Astrocyte (in vitro differentiated cells and primary cell): ENCODE results near the gene CACNA1C. TPM values are rescaled to one million over a fixed set of nuclear protein-coding genes. Genes with fewer than 3 reads are reported as not detected.

Experiments used
- DNase-seq: peaks from one replicate; pipeline ENCODE4 v3.0.0-alpha.2; 2010; ENCODE audit warnings: low read depth
- FAIRE-seq: peaks from 2 replicates; lab custom pipeline; 2011; peaks lifted over from hg19 to GRCh38; lab: Jason Lieb, UNC
- H2AFZ ChIP-seq: 2 replicates; pipeline ENCODE4 v1.6.0; 2012; ENCODE audit warnings: low read depth, low read length, inconsistent platforms
- H3K27ac ChIP-seq: 2 replicates; pipeline ENCODE4 v1.5.1; 2011; ENCODE audit warnings: low read depth, low read length, inconsistent platforms
- H3K27me3 ChIP-seq: 2 replicates; pipeline ENCODE4 v1.6.0; 2011; ENCODE audit warnings: low read length, inconsistent platforms; ENCODE audit not compliant: insufficient read depth
- H3K36me3 ChIP-seq: 2 replicates; pipeline ENCODE4 v1.5.1; 2011; ENCODE audit warnings: low read length, inconsistent platforms; ENCODE audit not compliant: insufficient read depth
- H3K4me1 ChIP-seq: 2 replicates; pipeline ENCODE4 v1.5.1; 2011; ENCODE audit warnings: low read length, inconsistent platforms; ENCODE audit not compliant: insufficient read depth
- H3K4me2 ChIP-seq: 2 replicates; pipeline ENCODE4 v1.6.0; 2012; ENCODE audit warnings: low read length, inconsistent platforms
- H3K4me3 ChIP-seq: 2 replicates; pipeline ENCODE4 v1.5.1; 2011; ENCODE audit warnings: low read depth, mild to moderate bottlenecking, low read length, inconsistent platforms; ENCODE audit not compliant: insufficient read depth
- H3K79me2 ChIP-seq: 2 replicates; pipeline ENCODE4 v1.6.0; 2012; ENCODE audit warnings: mild to moderate bottlenecking, low read length, inconsistent platforms; ENCODE audit not compliant: insufficient read depth
- H3K9ac ChIP-seq: 2 replicates; pipeline ENCODE4 v1.6.0; 2012; ENCODE audit warnings: mild to moderate bottlenecking, low read length, inconsistent platforms
- H3K9me3 ChIP-seq: 2 replicates; pipeline ENCODE4 v1.5.1; 2012; ENCODE audit warnings: low read depth, mild to moderate bottlenecking, low read length, inconsistent platforms; ENCODE audit not compliant: insufficient read depth
- H4K20me1 ChIP-seq: 2 replicates; pipeline ENCODE4 v1.6.0; 2012; ENCODE audit warnings: low read length, inconsistent platforms; ENCODE audit not compliant: insufficient read depth
- H3K27ac Mint-ChIP-seq: one replicate; pipeline ENCODE4 v1.8.0; 2021; ENCODE audit warnings: mild to moderate bottlenecking, mixed read lengths; ENCODE audit not compliant: unreplicated experiment
- H3K27me3 Mint-ChIP-seq: one replicate; pipeline ENCODE4 v1.8.0; 2021; ENCODE audit warnings: low read depth, mixed read lengths; ENCODE audit not compliant: unreplicated experiment
- H3K36me3 Mint-ChIP-seq: one replicate; pipeline ENCODE4 v1.8.0; 2021; ENCODE audit warnings: low read depth, mixed read lengths; ENCODE audit not compliant: unreplicated experiment
- H3K4me1 Mint-ChIP-seq: one replicate; pipeline ENCODE4 v1.8.0; 2021; ENCODE audit warnings: low read depth, mixed read lengths; ENCODE audit not compliant: unreplicated experiment
- H3K4me3 Mint-ChIP-seq: one replicate; pipeline ENCODE4 v1.8.0; 2021; ENCODE audit warnings: mild to moderate bottlenecking, moderate library complexity, mixed read lengths; ENCODE audit not compliant: unreplicated experiment
- H3K9me3 Mint-ChIP-seq: one replicate; pipeline ENCODE4 v1.8.0; 2021; ENCODE audit warnings: mild to moderate bottlenecking, mixed read lengths; ENCODE audit not compliant: unreplicated experiment
- EZH2 ChIP-seq: IDR thresholded peaks from 2 replicates; pipeline ENCODE4 v1.6.1; 2012; ENCODE audit warnings: mild to moderate bottlenecking, low read length, inconsistent platforms; ENCODE audit not compliant: insufficient read depth
- total RNA-seq: library from RNA; stranded (reverse); gene quantifications from 2 replicates; pipeline ENCODE4 v1.2.1, GENCODE V29; 2021
- TF ChIP-seq, protein P1 (sequence below): IDR thresholded peaks from 2 replicates; pipeline ENCODE4 v1.5.1; 2011; ENCODE audit warnings: low read depth, mild to moderate bottlenecking, inconsistent platforms, low read length, moderate library complexity; ENCODE audit not compliant: insufficient read depth

The CACNA1C gene
- total RNA-seq, 1 donor from 2014 or later, result 2.1 TPM

DNA sequence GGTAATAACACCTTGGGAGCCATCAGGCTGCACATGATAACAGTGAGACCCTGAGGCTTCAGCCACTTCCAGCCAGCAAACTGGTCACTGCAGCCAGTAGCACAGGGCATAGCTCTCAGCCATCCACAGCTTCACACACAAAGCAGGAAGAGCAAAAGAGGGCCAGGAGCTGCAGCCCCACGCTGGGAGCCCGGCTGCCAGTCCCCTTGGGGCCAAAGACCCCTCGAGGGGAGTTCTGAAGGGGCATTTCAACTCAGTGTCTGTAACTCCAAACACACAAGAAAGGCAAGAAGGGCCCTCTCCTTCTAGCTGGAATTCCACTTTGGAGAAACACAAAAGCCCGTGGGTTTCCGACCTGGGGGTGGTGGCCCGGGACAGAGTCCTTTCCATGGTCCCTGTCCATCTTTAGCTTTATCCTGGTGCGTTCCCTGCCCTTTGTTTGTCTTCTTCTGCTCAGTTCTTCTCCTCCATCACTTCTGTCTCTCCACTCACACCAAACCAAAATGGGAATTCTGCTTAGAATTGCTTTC lies 590.2 kb downstream of the CACNA1C start:
- H3K4me3 ChIP-seq, result no peak overlapping the region
- H3K9me3 ChIP-seq, result no peaks in the 10 kb centered on the region
- H4K20me1 ChIP-seq, result no peaks in the 10 kb centered on the region
- no peaks in the 10 kb centered on the region for H3K27me3 ChIP-seq
- no peak overlapping the region for H3K4me3 Mint-ChIP-seq
- no peak overlapping the region for H3K27ac Mint-ChIP-seq
- no peaks in the 10 kb centered on the region for H3K36me3 Mint-ChIP-seq
- H3K27ac ChIP-seq, result no peak overlapping the region
- FAIRE-seq, result no peak
- no peaks in the 10 kb centered on the region for H3K36me3 ChIP-seq
- TF ChIP-seq, protein P1, sequence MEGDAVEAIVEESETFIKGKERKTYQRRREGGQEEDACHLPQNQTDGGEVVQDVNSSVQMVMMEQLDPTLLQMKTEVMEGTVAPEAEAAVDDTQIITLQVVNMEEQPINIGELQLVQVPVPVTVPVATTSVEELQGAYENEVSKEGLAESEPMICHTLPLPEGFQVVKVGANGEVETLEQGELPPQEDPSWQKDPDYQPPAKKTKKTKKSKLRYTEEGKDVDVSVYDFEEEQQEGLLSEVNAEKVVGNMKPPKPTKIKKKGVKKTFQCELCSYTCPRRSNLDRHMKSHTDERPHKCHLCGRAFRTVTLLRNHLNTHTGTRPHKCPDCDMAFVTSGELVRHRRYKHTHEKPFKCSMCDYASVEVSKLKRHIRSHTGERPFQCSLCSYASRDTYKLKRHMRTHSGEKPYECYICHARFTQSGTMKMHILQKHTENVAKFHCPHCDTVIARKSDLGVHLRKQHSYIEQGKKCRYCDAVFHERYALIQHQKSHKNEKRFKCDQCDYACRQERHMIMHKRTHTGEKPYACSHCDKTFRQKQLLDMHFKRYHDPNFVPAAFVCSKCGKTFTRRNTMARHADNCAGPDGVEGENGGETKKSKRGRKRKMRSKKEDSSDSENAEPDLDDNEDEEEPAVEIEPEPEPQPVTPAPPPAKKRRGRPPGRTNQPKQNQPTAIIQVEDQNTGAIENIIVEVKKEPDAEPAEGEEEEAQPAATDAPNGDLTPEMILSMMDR, result no peak
- no peak for TF ChIP-seq EZH2
- no peaks in the 10 kb centered on the region for H3K9me3 Mint-ChIP-seq
- H3K9ac ChIP-seq, result no peak overlapping the region
- peaks cover 16% of the 10 kb centered on the region for H3K4me1 Mint-ChIP-seq
- peaks cover 27% of the 10 kb centered on the region for H3K27me3 Mint-ChIP-seq
- no peak overlapping the region for H2AFZ ChIP-seq
- no peak overlapping the region for H3K4me2 ChIP-seq
- no peaks in the 10 kb centered on the region for H3K79me2 ChIP-seq
- no peak for DNase-seq
- H3K4me1 ChIP-seq, result peaks cover 16% of the 10 kb centered on the region

DNA sequence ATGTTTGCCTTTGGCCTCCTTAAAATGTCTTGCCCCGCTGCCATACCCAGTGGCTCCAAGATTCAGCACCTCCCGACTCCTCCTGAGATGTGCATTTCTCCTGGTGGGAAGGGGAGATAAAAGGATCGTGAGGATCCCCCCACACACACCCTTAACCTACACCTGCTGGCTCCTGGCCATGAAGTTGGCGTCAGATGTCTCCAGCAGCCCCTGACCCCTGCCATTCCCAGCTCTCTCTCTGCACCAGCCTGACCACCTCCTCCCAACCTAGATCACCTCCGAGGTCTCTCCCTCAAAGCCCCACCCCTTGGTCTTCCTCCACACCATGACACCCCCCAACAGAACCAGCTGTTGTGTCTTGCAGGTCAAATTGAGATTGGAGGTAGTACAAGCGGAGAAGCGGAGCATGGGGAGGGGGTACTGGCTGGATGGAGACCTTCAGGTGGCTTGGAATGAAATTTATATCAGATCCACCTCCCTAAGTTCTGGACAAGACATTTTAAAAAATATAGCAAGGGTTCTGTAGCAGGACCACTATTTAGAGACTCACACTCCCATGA lies 590.9 kb downstream of the CACNA1C start:
- Mint-ChIP-seq H3K27ac (no peak overlapping the region), H3K4me3 (no peak overlapping the region), H3K9me3 (peaks cover 2% of the 10 kb centered on the region), H3K27me3 (peaks cover 31% of the 10 kb centered on the region), H3K4me1 (peaks cover 16% of the 10 kb centered on the region), H3K36me3 (no peaks in the 10 kb centered on the region)
- Histone ChIP-seq H4K20me1 (no peaks in the 10 kb centered on the region), H2AFZ (no peak overlapping the region), H3K9ac (no peak overlapping the region), H3K4me2 (no peak overlapping the region), H3K4me3 (no peak overlapping the region), H3K9me3 (no peaks in the 10 kb centered on the region), H3K27me3 (peaks cover under 1% of the 10 kb centered on the region), H3K79me2 (no peaks in the 10 kb centered on the region), H3K27ac (no peak overlapping the region), H3K36me3 (no peaks in the 10 kb centered on the region), H3K4me1 (peaks cover 16% of the 10 kb centered on the region)
- no peak for TF ChIP-seq EZH2
- TF ChIP-seq, protein P1, result no peak
- no peak for FAIRE-seq
- DNase-seq, result no peak
